ENCODE data around the gene TSSC4.

TSSC4 gene

DNA sequence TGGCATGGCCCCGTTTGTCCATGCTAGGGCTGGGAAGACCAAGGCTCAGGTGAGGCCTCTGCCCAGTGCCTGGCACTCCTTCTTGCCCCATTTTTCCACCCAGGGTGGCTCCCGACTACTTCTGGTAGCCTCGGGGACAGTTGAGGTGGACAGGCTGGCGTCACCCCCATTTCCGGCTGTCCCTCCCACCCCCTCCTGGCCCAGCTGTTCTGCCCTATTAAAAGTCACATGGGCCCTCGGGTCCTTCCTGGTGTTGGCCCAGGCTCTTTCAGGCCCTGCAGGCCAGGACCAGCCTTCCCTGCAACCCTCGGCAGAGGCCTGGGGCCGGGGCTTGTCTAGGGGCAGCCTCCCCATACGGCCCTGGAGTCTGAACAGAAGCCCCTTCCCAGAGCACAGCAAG lies 14.0 kb upstream of the TSSC4 start:
- DNase-seq (ENCODE audit: low spot score) = no peak

DNA sequence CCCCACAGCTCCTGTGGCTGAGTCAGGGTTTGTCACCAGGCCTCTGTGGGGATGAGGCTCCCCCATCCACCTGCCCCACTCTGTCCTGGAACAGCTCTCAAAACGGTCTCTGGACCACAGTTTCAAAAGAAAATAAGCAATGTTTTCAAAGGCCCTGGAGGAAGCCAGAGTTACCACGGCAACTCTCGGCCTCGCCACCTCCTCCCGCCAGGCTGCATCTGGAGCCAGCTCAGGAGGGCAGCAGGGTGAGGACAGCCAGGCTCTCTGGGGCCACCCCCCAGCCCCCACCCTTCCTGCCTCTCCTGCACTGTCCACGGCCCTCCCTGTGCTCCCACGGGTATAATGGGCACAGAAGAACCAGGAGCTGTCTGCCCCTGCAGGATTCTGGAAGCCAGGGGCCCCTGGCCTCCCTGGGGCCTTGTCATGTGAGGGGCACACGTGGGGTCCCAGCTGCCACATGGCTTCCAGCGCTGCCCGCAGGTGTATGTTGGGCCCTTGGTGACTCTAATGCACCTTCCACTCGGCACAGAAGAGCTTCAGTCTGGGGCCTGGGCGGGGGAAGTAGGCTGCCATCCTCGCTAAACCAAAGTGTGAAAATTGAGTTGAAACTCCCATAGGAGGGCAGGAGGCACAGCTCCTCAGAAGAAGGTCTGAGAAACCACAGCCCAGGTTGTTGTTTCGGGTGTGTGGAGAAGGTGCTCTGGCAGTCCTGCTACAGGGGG lies 13.1 kb upstream of the TSSC4 start:
- no peak for DNase-seq (ENCODE audit: low spot score)

DNA sequence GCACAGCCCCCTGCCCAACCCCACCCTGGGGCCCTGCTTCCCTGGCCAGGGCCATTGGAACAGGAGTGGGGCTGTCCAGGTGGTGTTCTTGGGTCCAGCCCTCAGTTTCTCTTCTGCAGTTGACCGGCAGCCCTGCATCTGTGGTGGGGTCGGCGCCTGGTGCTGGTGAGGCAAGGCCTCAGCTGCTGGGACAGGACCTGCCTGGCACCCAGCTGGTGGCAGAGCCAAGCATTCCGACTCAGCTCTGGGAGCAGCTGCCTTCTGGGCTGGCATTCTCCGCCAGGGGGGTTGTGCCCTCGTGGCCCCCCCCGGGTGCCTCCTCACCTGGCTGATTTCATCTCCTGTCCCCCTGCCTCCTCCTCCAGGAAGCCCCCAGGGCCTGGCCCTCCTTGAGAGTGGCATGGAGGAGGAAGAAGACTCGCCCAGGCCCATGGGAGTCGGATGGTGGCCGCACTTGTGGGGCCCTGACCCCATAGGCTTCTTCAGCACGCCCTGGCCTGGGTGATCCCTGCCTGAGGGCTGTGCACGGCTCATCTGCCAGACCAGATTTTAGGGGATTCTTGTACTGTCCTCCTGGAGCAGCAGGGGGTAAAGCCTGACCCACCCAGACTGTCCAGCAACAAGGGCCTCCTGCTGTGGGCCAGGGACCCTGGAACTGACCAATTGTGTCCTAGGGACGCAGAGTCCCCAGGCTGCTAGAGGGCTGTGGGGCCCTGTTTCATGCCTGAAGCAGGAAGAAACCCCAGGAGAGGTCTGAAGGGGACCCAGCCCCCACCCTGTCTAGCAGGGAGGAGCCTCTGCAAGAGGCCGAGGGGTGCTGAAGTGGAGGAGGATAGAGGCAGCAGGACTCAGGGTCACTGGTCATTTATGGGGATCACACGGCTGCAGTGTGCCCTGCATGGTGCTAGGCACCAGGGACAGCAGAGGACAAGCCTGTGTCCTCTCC lies 11.8 kb upstream of the TSSC4 start:
- DNase-seq (ENCODE audit: low spot score) = no peak

DNA sequence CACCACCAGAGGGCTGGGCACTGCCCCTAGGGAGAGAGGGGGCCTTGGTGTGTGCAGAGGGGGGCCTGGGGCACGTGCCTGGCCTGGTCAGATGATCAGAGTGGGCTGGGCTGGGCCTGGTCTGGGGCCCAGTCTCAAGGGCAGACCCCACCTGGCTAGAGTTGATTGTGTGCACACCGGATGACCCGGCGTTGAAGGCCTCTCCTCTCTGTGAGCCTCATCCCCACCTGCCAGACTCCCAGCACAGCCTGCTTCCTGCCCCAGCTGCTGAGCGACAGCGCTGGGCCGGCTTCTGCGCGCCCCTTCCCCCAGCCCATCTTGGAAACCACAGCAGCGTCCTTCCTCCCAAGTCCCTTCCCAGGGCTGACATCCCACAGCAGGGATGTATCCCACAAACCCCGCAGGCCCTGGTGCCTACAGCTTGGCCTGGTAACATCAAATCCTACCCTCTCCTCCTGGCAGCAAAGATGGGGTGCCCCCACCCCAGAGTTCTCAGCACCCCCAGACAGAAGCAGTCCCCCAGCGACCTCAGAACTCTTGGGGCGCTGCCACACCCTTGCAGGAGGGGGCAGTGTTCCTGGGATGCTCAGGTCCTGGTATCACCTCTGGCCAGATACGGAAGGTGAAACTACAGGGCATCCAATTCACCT lies 11.0 kb upstream of the TSSC4 start:
- no peak for DNase-seq (ENCODE audit: low spot score)

DNA sequence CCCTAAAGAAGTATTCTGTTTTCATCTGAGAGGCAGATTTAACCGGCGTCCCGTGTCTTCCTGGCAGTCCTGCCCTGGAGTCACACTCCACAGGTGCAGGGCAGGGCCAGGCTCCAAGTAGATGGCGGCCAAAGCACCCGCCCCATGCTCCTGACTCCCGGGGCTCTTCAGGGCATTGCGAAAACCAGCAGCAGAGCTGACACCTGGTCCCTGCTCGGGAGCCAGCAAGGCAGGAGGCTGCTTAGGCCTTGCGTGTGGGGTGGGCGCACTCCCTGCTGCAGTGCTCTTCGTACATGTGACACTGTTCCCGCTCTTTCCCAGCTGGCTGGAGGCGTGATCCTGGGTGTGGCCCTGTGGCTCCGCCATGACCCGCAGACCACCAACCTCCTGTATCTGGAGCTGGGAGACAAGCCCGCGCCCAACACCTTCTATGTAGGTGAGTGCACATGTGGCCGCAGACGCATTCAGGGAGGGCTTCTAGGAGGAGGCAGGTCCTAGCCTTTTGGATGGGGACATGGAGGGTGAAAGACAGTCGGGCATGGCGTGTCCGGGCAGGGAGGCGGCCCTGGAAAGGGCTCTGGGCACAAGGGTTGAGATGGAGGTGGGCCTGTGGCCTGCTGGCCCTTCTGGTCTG lies 10.3 kb upstream of the TSSC4 start:
- DNase-seq (ENCODE audit: low spot score) = no peak

DNA sequence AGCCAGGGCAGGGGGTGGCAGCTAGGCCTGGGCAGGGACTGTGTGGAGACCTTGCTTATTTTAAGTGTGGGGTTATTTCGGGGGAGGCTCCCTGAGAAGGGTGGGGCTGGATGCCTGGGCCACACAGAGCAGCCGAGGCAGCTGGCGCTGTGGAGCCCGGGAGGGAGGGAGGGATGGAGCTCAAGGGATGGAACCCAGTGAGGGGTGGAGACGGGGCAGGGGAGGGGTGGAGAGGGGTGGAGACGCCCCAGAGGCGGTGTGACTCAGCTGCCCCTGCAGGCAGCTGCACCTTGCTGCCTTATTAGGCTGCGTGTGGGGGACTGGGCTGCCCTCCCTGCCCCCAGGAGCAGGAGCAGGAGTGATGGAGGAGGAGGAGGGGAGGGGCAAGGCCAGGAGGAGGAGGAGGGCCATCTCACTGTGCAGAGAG lies 9.8 kb upstream of the TSSC4 start:
- no peak for DNase-seq (ENCODE audit: low spot score)

DNA sequence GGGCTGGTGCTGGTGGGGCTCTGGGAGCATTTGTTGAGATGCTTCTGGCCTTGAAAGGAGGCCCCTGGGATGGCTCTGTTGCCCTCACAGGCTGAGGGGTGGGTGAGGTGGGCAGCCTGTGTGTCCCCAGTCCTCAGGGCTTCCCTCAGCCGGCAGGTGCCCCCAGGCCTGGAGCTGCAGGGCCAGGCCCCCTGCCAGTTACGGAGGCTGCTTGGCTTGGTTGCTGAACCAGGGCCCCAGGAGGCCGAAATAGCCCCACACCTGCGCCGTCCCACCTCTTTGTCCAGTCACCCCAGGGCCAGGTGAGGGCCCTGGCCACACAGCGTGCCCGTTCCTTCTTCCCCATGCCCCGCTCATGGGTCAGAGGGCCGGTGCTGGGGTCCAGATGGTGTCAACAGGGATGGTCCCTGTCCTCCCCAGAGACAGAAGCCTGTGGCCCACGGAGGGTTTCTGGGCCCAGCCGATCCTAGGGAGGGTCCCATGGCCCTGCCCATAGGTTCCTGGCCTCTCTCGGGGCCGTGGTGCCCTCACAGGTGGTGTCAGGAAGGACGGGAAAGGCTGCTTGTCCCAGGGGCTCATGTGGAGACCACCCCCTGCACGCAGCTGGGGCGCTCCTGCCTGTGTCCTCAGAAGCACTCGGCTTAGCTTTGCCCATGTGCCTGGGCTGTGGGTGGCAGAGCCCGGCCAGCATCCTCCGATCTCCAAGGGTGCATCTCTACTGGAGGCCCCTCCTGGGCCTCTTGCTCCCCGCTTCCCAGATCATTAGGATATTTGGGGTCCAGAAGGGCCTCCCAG lies 9.2 kb upstream of the TSSC4 start:
- no peak for DNase-seq (ENCODE audit: low spot score)

DNA sequence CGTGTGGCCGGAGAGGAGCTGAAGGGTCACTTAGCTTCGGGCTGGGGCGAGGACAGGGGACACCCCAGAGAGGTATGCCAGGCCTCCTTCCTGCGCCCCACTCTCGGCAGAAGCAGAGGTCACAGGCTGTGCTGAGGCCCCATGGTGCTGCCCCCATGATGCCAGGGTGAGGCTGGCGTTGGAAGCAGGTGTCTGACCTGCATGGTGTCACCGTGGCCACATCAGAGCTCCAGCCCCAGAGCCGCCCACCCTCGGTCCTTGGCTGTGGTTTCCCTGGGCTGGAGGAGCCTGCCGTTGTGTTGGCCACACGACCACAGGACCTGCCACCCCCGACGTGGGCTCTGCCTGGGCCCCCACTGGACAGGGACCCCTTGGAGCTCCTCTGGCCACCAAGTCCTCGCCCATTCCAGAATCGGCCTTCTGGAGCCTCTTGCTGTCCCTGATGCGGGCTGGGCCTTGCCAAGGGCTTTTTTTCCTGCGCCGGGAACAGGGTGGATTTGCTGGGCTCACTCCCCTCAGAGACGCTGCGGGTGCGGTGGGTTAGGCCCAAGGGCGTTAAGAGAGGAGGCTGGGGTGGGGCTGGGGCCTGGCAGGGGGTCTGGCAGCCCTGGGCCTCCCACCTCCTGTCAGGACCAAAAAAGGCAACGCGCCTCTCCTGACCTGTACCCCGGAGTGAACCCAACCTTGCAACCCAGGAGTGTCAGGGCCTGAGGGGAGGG lies 8.2 kb upstream of the TSSC4 start:
- DNase-seq (ENCODE audit: low spot score) = no peak

DNA sequence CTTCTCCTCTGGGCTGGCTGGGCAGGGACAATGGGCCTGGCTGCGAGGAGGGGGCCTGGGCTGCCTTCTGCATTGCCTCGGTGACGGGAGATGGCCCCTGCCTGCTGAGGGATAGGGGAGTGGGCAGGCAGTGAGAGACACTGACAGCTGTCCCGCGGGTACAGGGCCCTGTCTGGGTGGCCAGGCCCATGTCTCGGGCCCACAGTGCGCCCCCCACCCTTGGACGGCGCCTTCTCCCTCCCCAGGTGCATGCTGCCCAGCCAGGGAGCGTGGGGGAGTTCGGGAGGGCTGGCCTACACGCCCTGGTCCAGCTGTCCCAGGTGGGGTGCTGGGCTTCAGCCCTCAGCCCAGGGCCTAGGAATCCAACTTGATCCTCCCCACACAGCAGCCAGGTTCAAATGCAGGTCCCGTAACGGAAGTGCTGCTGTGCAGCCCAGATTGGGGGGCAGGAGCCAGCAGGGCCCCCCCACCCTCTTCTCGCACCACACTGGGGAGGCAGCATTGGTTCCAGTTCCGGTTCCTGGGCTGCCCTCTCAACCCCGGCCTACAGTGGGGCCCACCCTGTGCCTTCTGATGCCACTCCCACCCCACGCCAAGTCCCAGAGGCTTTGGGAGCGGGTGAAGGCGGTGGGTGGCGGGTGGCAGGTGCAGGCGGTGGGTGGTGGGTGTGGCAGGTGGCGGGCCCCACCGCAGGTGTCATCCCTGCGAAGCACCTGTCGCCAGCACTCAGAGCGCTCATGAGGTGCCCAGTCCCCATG lies 7.3 kb upstream of the TSSC4 start:
- DNase-seq (ENCODE audit: low spot score) = no peak

DNA sequence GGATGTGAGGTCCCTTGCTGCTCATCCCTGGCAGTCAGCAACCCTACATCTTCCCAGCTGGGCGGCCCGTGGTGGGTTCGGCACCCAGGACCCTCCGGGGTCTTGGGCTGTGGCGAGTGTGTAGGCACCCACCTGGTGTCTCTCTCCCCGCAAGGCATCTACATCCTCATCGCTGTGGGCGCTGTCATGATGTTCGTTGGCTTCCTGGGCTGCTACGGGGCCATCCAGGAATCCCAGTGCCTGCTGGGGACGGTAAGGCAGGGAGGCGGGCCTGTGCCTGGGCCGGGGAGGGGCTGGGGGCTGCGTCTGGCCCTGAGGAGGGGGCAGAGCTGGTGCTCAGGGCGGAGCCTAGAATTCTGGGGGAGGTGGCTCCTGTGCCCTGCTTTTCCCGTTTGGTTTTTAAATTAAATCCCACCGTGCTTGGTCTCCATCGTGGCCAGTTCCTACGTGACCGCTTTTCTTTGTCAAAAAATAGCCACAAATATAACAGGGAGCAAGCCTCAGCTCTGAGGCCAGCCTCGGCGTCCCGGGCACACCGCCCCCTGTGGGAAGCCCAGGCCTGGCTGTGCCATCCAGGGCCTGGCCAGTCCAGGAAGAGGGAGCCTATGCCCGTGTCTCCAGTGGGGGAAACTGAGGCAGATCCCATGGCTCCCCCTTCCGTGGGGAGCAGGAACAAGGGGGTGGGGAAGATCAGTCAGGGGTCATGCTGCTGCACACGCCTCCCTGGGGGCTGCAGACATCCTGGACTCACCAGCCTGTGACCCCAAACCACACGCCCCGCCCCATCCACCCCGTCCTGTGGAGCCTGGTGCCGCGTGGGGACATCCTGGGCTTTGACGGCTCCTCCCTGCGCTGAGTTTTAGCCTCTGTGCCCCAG lies 6.4 kb upstream of the TSSC4 start:
- no peak for DNase-seq (ENCODE audit: low spot score)

DNA sequence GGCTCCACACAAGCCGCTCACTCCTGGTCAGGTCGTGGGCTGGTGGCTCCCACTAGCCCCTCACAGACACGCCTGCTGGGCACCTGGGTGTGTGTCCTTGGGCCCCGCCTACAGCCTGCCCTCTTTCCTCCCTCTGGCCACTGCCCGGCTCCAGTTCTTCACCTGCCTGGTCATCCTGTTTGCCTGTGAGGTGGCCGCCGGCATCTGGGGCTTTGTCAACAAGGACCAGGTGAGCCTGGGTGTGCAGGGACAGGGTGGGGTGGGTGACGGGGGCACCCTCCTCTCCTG lies 5.8 kb upstream of the TSSC4 start:
- no peak for DNase-seq (ENCODE audit: low spot score)

DNA sequence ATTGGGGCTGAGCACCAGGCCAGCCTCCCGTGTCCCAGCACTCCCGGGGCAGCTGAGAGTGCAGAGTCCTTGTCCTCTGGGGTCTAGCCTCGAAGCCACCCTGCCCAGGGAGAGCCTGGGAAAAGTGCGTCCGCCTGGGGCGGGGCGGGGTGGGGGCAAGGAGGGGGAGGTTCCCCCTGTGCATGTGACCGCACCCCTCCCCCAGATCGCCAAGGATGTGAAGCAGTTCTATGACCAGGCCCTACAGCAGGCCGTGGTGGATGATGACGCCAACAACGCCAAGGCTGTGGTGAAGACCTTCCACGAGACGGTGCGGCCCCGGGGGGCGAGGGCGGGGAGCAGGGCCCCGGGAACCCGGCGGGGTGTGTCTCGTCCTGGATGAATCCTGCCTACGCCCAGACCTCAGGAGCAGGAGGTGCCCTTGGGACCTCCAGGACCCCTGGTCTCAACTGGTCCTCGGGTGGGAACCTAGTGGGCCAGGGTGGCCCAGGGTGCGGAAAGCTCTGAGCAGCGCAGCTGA lies 5.3 kb upstream of the TSSC4 start:
- DNase-seq (ENCODE audit: low spot score) = no peak

DNA sequence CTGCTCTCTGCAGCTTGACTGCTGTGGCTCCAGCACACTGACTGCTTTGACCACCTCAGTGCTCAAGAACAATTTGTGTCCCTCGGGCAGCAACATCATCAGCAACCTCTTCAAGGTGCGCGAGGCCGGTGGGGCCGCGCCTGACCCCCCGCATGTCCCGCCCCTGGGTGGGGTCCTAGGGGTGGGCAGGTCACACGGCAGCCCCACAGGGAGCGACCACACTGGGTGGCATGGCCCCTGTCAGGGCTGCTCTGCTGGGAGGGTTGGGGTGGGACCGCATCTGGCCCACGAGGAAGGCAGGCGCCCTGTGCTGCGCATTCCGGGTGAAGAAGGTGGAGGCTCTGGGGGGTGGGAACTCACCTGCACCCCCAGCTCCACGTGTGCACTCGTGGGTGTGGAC lies 4.7 kb upstream of the TSSC4 start:
- DNase-seq (ENCODE audit: low spot score) = no peak

DNA sequence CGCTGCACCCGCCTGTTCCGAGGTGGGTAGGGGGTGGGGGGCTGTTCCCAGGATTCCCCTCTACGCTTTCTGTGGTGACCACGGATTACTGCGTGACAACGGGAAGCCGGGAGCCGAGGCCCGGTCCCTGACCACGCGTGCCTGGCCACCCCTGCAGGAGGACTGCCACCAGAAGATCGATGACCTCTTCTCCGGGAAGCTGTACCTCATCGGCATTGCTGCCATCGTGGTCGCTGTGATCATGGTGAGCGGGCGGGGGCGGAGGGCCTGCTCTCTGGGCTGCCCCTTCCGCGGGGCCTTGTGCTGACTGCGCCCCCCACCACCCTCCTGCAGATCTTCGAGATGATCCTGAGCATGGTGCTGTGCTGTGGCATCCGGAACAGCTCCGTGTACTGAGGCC lies 4.1 kb upstream of the TSSC4 start:
- DNase-seq (ENCODE audit: low spot score) = no peak

DNA sequence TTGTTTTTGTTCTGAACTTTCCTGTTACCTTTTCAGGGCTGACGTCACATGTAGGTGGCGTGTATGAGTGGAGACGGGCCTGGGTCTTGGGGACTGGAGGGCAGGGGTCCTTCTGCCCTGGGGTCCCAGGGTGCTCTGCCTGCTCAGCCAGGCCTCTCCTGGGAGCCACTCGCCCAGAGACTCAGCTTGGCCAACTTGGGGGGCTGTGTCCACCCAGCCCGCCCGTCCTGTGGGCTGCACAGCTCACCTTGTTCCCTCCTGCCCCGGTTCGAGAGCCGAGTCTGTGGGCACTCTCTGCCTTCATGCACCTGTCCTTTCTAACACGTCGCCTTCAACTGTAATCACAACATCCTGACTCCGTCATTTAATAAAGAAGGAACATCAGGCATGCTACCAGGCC lies 3.5 kb upstream of the TSSC4 start:
- no peak for DNase-seq (ENCODE audit: low spot score)

DNA sequence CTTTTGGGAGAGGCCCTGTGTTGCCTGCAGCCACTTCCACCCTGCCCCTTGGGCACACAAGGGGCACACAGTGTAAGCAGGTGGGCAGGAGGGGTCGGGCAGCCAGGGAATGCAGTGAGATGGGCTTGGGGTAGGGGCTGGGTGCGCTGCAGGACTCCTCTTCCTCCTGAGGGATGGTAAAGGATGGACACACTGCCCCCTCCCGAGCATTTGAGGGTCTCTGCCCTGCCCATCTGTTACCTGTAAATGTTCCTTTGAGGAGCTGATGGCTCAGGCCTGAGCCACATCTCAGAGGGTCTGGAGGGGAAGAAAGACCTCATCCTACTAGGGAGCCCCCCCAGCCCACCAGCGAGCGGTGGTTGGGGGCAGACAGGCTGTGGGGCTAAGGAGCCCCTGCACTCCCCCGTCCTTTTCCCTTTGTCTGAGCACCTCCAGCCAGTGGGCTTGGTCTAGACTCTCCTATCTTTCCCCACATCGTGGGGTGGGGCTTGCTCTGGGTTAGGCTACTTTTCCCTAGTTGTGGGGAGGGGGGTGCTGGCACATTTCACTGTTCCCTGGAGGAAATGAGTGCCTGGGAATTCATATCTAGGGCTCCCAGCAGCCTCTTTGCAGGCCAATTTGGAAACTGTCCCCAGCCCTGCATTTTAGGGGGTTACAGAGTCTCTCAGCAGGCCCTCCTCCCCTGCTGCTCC lies 1.7 kb upstream of the TSSC4 start:
- DNase-seq (ENCODE audit: low spot score) = no peak

DNA sequence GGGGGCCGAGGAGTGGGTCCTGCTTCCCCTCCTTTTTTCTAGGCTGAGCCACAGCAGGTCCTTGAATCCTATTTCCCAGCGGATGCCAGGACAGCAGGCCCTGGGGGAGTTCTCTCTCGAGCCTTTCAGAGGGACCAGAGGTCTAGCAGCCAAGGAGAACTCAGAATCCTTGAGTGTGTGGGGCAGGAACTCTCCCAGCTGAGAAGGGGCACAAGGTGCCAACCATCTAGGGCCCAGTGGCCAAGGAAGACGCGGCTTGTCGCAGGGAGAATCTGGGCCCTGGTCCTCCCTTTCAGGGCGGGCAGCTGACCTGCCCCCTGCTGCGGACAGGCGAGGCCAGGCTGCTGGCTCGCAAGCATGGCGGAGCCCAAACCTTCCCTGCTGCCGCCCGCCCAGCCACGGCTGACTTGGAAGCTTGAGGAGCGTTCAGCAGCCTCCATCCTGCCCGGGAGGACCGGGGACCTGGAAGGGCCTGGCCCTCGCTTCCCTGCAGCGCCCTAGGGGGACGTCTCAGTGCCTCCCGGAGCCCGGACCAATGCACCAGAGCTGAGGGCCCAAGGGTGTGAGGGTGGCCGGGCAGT lies 972 bp upstream of the TSSC4 start:
- no peak for DNase-seq (ENCODE audit: low spot score)

DNA sequence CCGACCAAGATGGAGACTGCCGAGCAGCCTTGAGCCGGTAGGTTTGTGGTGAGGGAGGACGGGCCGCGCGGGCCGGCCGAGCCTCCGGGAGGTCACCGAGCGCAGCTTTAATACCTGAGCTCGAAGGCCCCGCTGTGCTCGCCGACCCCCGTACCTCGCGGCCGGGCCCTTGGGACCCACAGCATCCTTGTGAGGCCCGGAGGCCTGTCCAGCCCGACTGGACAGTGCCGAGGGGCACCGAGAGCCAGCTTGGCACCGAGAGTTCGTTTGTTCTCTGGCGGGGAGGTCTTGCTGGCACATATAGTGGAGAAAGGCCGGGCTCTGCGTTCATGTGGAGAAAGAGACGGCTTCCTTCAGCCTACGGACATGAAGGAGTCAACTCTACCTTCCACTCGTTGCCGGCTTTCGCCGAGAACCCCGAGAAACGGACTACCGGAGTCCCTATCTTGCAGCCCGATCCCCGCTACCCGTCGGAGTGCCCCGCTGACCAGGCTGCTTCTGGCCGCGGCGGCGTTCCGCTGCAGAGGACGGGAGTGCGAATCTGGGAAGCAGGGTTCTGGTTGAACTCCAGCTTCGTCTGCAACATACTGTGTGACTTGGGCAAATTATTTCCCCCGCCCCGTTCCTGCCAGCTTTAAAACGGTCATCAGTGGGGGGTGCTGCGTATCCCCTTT lies 349 bp downstream of the TSSC4 start:
- no peak for DNase-seq (ENCODE audit: low spot score)
